ENCODE data around the gene UNC13B. TPM values are rescaled to one million over a fixed set of nuclear protein-coding genes. Genes with fewer than 3 reads are reported as not detected.

Gene UNC13B
- total RNA-seq, 1 donor from 2014 or later = 111 TPM

GRCh38 chr9:35198191-35198590 lies 36.4 kb downstream of the UNC13B start:
- Mint-ChIP-seq H3K9me3 (ENCODE audit: low read depth) (peaks cover 41% of the 10 kb centered on the region), H3K36me3 (ENCODE audit: insufficient read depth) (peaks cover 53% of the 10 kb centered on the region), H3K27ac (no peak overlapping the region), H3K4me1 (ENCODE audit: low read depth) (no peaks in the 10 kb centered on the region), H3K27me3 (no peaks in the 10 kb centered on the region), H3K4me3 (ENCODE audit: low read depth) (no peak overlapping the region)
- TF ChIP-seq CTCF (IDR thresholded peaks at IDR 0.05; ENCODE audit: unreplicated experiment) = no peak
- DNase-seq (ENCODE audit: low spot score, unreplicated experiment) = no peak

DNA sequence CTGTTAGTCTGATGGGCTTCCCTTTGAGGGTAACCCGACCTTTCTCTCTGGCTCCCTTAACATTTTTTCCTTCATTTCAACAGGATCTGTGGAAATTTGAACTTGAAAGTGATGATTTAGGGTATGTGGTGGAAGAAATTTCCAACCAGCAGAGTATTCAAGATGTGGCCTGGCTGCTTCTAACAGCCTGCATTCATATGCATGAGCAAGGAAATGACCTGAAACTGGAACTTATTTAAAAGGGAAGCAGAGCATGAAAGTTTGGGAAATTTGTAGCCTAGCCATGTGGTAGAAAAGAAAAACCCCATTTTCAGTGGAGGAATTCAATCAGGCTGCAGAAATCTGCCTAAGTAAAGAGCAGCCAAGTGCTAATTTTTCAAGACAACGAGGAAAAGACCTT lies 41.7 kb downstream of the UNC13B start:
- peaks cover 49% of the 10 kb centered on the region for H3K9me3 Mint-ChIP-seq (ENCODE audit: low read depth)
- no peak overlapping the region for H3K27ac Mint-ChIP-seq
- H3K36me3 Mint-ChIP-seq (ENCODE audit: insufficient read depth) = peaks cover 54% of the 10 kb centered on the region
- H3K4me3 Mint-ChIP-seq (ENCODE audit: low read depth) = no peak overlapping the region
- TF ChIP-seq CTCF (IDR thresholded peaks at IDR 0.05; ENCODE audit: unreplicated experiment) = no peak
- no peak for DNase-seq (ENCODE audit: low spot score, unreplicated experiment)
- H3K27me3 Mint-ChIP-seq = no peaks in the 10 kb centered on the region
- H3K4me1 Mint-ChIP-seq (ENCODE audit: low read depth) = no peaks in the 10 kb centered on the region

DNA sequence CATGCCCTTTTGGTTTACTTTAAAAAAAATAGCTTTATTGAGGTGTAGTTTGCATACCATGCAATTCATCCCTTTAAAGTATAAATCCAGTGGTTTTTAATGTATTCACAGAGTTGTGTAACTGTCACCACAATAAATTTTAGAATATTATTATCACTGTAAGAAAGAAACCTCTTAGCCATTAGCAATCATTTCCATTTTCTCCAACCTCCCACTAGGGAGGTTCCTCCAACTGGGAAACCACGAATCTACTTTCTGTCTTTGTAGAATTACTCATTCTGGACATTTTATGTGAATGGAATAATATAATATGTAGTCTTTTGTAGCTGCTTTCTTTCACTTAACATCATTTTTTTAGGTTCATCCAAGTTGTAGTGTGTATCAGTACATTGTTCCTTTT lies 43.5 kb downstream of the UNC13B start:
- Mint-ChIP-seq H3K4me3 (ENCODE audit: low read depth) (no peak overlapping the region), H3K4me1 (ENCODE audit: low read depth) (no peaks in the 10 kb centered on the region), H3K9me3 (ENCODE audit: low read depth) (peaks cover 39% of the 10 kb centered on the region), H3K27ac (no peak overlapping the region), H3K36me3 (ENCODE audit: insufficient read depth) (peaks cover 48% of the 10 kb centered on the region), H3K27me3 (no peaks in the 10 kb centered on the region)
- no peak for TF ChIP-seq CTCF (IDR thresholded peaks at IDR 0.05; ENCODE audit: unreplicated experiment)
- DNase-seq (ENCODE audit: low spot score, unreplicated experiment) = no peak

DNA sequence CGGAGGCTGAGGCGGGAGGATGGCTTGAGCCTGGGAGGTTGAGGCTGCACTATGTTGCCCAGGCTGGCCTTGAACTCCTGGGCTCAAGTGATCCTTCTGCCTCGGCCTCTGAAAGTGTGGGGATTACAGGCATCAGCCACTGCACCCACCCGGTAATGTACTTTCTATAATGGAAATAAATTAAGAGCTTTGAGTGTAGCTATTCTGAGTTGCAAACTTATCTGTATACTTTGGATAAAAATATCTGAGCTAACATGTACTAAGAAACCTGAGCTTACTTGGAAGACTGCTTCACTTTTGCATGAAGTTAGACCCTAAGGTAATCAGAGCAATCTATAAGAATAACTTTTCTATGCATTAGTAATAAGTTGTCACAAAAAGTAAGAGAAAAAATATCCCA lies 50.0 kb downstream of the UNC13B start:
- H3K4me1 Mint-ChIP-seq (ENCODE audit: low read depth) = peaks cover 1% of the 10 kb centered on the region
- no peak overlapping the region for H3K27ac Mint-ChIP-seq
- no peak overlapping the region for H3K4me3 Mint-ChIP-seq (ENCODE audit: low read depth)
- H3K36me3 Mint-ChIP-seq (ENCODE audit: insufficient read depth) = peaks cover 16% of the 10 kb centered on the region
- no peak for DNase-seq (ENCODE audit: low spot score, unreplicated experiment)
- no peaks in the 10 kb centered on the region for H3K27me3 Mint-ChIP-seq
- peaks cover 14% of the 10 kb centered on the region for H3K9me3 Mint-ChIP-seq (ENCODE audit: low read depth)
- no peak for TF ChIP-seq CTCF (IDR thresholded peaks at IDR 0.05; ENCODE audit: unreplicated experiment)

GRCh38 chr9:35220659-35221338 lies 59.0 kb downstream of the UNC13B start:
- Mint-ChIP-seq H3K4me1 (ENCODE audit: low read depth) (no peaks in the 10 kb centered on the region), H3K27me3 (no peaks in the 10 kb centered on the region), H3K36me3 (ENCODE audit: insufficient read depth) (peaks cover 19% of the 10 kb centered on the region), H3K4me3 (ENCODE audit: low read depth) (no peak overlapping the region), H3K9me3 (ENCODE audit: low read depth) (peaks cover 23% of the 10 kb centered on the region), H3K27ac (no peak overlapping the region)
- no peak for DNase-seq (ENCODE audit: low spot score, unreplicated experiment)
- no peak for TF ChIP-seq CTCF (IDR thresholded peaks at IDR 0.05; ENCODE audit: unreplicated experiment)
